Epidermal melanocyte (primary cell): Measurements from ENCODE around the gene MCAM.

Experiments used
- DNase-seq: peaks from one replicate; pipeline ENCODE4 v3.0.0; 2011; ENCODE audit warnings: low spot score; ENCODE audit not compliant: insufficient read length

Gene MCAM

DNA sequence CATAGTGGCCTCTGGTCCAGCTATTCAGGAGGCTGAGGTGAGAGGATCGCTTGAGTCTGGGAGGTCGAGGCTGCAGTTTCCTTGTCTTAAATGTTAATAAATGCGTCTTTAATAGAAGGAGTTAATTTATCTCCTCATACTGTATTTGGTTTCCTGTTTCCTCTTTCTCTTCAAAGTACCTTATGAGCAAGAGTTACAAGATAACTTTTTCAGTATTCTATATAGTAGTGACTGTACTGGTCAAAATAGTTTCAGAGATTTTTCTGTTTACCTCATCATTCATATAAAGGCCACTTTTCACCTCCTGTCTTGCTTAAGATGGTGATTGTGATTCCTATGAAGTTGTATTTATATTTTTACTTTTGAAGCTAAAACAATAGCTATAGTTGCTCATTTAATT is 50.9 kb downstream of the MCAM start:
- no peak for DNase-seq

DNA sequence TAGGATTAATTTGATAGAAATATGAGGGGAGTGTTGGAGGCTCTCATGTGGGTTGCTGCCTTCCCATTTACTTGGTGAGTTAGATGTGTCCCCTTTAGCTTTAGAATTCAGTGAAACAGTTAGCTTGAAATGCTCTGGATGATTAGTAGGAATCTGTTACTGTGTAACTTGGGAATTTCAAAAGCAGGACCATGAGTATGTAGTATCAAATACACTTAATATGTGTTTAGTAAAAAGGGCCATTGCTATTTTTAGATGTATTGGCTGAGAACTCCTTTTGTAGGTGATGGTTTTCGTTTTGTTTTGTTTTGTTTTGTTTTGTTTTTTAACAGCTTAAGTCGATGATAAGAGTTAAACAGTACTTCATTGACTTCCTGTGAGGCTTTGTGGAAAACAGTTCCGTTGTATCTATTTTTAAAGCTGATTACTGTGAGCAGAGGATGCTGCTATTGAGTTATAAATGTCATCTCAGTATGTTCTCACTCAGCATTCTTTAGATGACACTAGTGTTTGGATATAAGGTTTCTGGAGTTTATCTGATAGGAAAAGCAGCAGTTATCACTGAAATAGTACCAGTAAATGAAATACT is 53.5 kb downstream of the MCAM start:
- no peak for DNase-seq

DNA sequence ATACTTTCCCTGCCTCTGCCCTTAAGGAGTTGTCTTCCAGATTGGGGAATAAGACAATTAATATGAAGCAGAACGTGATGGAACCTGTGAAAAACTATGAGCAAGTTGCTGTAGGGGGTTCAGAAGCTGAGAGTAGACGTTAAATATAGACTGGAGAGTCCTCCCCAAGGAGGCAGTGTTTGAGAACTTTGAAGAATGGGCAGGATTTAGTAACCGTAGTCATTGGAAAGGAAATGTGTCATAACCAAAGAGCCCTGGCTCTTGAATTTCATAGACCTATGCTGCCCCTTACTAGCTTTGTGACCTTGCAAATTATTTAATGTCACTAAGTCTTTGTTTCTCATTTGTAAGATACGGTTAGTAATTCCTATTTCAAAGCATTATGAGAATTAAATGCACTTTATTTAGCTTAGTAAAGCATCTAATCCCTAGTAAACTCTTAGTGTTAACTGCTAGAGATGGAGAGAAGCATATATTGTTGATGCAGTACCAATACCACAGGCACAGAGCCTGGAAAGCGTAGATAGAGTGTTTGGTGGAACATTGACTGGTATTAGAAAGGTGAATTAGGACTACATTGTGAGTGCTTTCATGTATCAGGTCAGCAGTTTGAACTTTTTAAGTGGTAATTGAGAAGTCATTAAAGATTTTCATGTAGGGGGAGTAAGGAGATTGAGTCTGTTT is 54.1 kb downstream of the MCAM start:
- no peak for DNase-seq

DNA sequence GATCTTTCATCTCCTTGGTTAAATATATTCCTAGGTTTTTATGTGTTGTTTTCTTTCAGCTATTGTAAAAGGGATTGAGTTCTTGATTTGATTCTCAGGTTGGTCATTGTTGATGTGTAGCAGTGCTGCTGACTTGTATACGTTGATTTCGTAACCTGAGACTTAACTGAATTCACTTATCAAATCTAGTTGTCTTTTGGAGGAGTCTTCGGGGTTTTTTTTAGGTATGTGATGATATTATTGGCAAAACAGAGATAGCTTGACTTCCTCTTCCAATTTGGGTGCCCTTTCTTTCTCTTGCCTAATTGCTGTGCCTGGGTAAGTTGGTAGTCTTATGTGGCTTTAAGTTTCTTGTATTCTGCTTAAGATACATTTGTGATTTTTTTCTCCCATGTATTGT is 57.9 kb downstream of the MCAM start:
- DNase-seq, result no peak
